AG04449 (cell line): ENCODE measurements around the gene CHST11.

Experiments
- CTCF ChIA-PET: fragments of 350-600 bp; formaldehyde crosslinking; extraction: SDS; loops from one replicate; lab custom pipeline; 2021; ENCODE audit warnings: antibody characterized with exemption; lab: Yijun Ruan, JAX
- POLR2A ChIA-PET: fragments of 400-600, 350-600 bp; formaldehyde crosslinking; extraction: SDS; loops from one replicate; lab custom pipeline; 2020; ENCODE audit warnings: antibody characterized with exemption, inconsistent platforms; lab: Yijun Ruan, JAX
- DNase-seq: peaks from one replicate; pipeline ENCODE4 v3.0.0-alpha.2; 2010; ENCODE audit warnings: low read depth, low spot score
- H3K4me3 ChIP-seq: 2 replicates; pipeline ENCODE4 v1.5.1; 2011; ENCODE audit warnings: low read depth, mild to moderate bottlenecking, control low read depth, low read length
- CTCF ChIP-seq: IDR thresholded peaks from one replicate; pipeline ENCODE4 v1.5.1; 2011; ENCODE audit warnings: mild to moderate bottlenecking, moderate library complexity, low read length, control low read depth, inconsistent platforms; ENCODE audit not compliant: insufficient read depth; ENCODE audit errors: missing control alignments

Gene CHST11

GRCh38 chr12:104730763-104731162 is 274.0 kb downstream of the CHST11 start:
- no peak overlapping the region for H3K4me3 ChIP-seq
- POLR2A ChIA-PET: no interaction called here
- CTCF ChIA-PET: no interaction called here
- no peak for TF ChIP-seq CTCF
- DNase-seq: no peak

- no peak for TF ChIP-seq CTCF
- H3K4me3 ChIP-seq: no peak overlapping the region
- no peak for DNase-seq
- ChIA-PET POLR2A (no interaction called here), CTCF (interaction anchor here (0.7 to 1.5 kb wide), 3 partner anchors 10 to 131 kb away, joined by 3 to 4 read pairs (median 4); no protein-coding TSS in a partner anchor)
Measured at GRCh38 chr12:104733717-104734175, 277.0 kb downstream of the CHST11 start.

GRCh38 chr12:104734541-104735095 is 277.9 kb downstream of the CHST11 start:
- CTCF ChIA-PET: interaction anchor here (0.7 to 1.6 kb wide), 3 partner anchors 9 to 13 kb away, joined by 3 to 5 read pairs (median 4); no protein-coding TSS in a partner anchor
- TF ChIP-seq CTCF: no peak
- POLR2A ChIA-PET: no interaction called here
- no peak for DNase-seq
- H3K4me3 ChIP-seq: no peak overlapping the region

GRCh38 chr12:104735801-104736200 is 279.1 kb downstream of the CHST11 start:
- no peak overlapping the region for H3K4me3 ChIP-seq
- no peak for DNase-seq
- no peak for TF ChIP-seq CTCF
- CTCF ChIA-PET: interaction anchor here (1.3 to 1.6 kb wide), 2 partner anchors 10 to 14 kb away, joined by 4 to 5 read pairs; no protein-coding TSS in a partner anchor
- POLR2A ChIA-PET: no interaction called here

- peak; percentile 13 for TF ChIP-seq CTCF
- no peak overlapping the region for H3K4me3 ChIP-seq
- ChIA-PET POLR2A (no interaction called here), CTCF (interaction anchor here (1.3 to 1.4 kb wide), 2 partner anchors 14 to 354 kb away, joined by 3 to 4 read pairs; no protein-coding TSS in a partner anchor)
- DNase-seq: peak; percentile 50
Measured at GRCh38 chr12:104736307-104736706, 279.6 kb downstream of the CHST11 start.

GRCh38 chr12:104737113-104737512 is 280.4 kb downstream of the CHST11 start:
- POLR2A ChIA-PET: no interaction called here
- no peak for TF ChIP-seq CTCF

More at GRCh38 chr12:104737113-104737512, 280.4 kb downstream of the CHST11 start:
- no peak overlapping the region for H3K4me3 ChIP-seq
- DNase-seq: no peak
- CTCF ChIA-PET: interaction anchor here (1.3 to 1.4 kb wide), 2 partner anchors 13 to 355 kb away, joined by 3 to 4 read pairs; no protein-coding TSS in a partner anchor
